Right lobe of liver (tissue), 6 donors: Measurements from ENCODE around the gene LITAF. TPM values are rescaled to one million over a fixed set of nuclear protein-coding genes. Genes with fewer than 3 reads are reported as not detected.
A peak's percentile ranks its signal among the peaks of the same experiment; 100 is the strongest.

Experiments
- ATAC-seq, 4 donors: fragments of 200-7000 bp; cut with Tn5 transposase; one replicate each; pipeline ENCODE4 v1.9.1; 2020; ENCODE audit warnings: mild to moderate bottlenecking in 4 of 4, moderate library complexity in 4 of 4
- DNase-seq, 3 donors: peaks; one replicate each; pipeline ENCODE4 v3.0.0-alpha.2; 2020
- H3K27ac ChIP-seq, 3 donors: fragments of 200-600 bp; one replicate each; pipeline ENCODE4 v1.8.0; 2022
- H3K27me3 ChIP-seq, 2 donors: fragments of 200-600 bp; one replicate each; pipeline ENCODE4 v1.8.0; 2022
- H3K36me3 ChIP-seq, 4 donors: fragments of 200-600 bp; sonication (generic) in 1 of 4; one replicate each; pipeline versions ENCODE4 v1.5.1 to v1.8.0; 2017 to 2022; ENCODE audit warnings: control low read depth in 1 of 4
- H3K4me1 ChIP-seq, 4 donors: fragments of 200-600 bp; sonication (generic) in 1 of 4; one replicate each; pipeline versions ENCODE4 v1.5.1 to v1.8.0; 2017 to 2022; ENCODE audit warnings: control low read depth in 1 of 4
- H3K4me3 ChIP-seq, 3 donors: fragments of 200-600 bp; one replicate each; pipeline ENCODE4 v1.8.0; 2022
- H3K9me3 ChIP-seq, 4 donors: fragments of 200-600 bp; sonication (generic) in 1 of 4; one replicate each; pipeline versions ENCODE4 v1.5.1 to v1.8.0; 2017 to 2022; ENCODE audit warnings: control low read depth in 1 of 4
- POLR2A ChIP-seq: fragments of 450-650 bp; IDR thresholded peaks from one replicate; pipeline ENCODE4 v1.6.1; 2017; ENCODE audit warnings: antibody characterized with exemption, mild to moderate bottlenecking
- WGBS: methylation state at CpG from one replicate; pipeline ENCODE4 v1.1.6; 2018; ENCODE audit warnings: low coverage, low lambda C conversion rate; ENCODE audit not compliant: insufficient coverage; ENCODE audit errors: missing lambda C conversion rate; 5-methylcytosine and 5-hydroxymethylcytosine counted together
- intact Hi-C, 2 donors: fragments of 100-400 bp; cut with DNase I; formaldehyde crosslinking; loops; one replicate each; pipeline versions ENCODE4 v1.11.2 to v1.14.1; 2022
- total RNA-seq, 6 experiments: library from RNA; depleted of rRNA in 2 of 6; stranded (reverse); fragments of >200 nt in 2 of 6; fragmentation: NEBNext Ultra II Directional in 3 of 6; extraction: Animal tissue kit (Norgen Biotek cat#: 25700) in 3 of 6; gene quantifications; one replicate each; pipeline versions ENCODE4 v1.1.0 to v1.2.4, GENCODE V29; 2016 to 2023
- TF ChIP-seq, protein P1 (sequence below), 4 donors: fragments of 200-600 bp in 3 of 4; fragments of 450-650 bp in 1 of 4; IDR thresholded peaks; one replicate each; pipeline versions ENCODE4 v1.5.1 to v1.8.0; 2016 to 2022; ENCODE audit warnings: antibody characterized with exemption in 4 of 4, mild to moderate bottlenecking in 2 of 4
- donor health status: DM: no; HTN: yes; CAD: no.
- donor health status: DM: no; HTN: no; CAD: no.
- donor health status: DM: no; HTN: no; CAD: no.
- donor health status: DM: no; HTN: yes; CAD: no.
- donor health status: DM: no; HTN: yes; CAD: no.

Gene LITAF
- total RNA-seq, 6 experiments from 2014 or later: 43.7 to 148 (median 59.1) TPM

DNA sequence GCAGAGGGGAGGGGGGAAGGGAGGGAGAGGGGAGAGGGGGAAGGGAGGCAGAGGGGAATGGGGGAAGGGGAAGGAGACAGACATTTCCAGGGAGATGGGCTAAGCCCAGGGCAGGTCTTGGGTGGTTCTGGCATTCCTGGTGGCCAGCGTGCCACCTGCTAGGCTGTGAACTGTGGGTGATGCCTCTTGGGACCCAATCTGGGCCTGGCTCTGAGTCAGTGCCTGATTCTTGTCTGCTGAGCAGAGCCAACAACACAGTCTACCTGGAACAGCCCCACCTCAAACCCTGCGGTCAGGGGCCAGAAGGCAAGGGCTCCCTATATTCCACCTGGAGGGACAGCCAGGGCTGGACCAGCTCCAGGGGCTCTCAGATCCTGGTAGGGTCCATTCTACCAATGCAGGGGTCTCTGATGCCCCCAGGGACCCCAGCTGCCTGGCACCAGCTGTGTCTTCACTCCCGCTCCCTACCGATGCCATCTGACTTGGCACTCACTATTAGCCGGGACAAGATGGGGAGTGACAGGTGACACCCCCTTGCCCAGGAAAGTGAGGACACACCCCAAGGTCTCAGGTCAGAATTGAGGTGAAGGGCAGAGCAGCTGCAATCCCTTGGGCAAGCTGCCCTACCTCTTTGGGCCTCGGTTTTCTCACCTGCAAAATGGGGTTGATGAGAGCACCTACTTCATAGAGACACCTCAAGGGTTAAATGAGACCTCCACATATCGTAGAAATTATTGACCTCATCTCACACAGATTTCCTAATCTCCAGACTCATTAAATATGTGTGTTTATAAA, 87.2 kb downstream of the LITAF start:
- Histone ChIP-seq H3K4me1 (peaks cover 0 to 24% (median 13%) of the 10 kb centered on the region in 4 donors), H3K27ac (no peak overlapping the region), H3K36me3 (no peaks in the 10 kb centered on the region), H3K27me3 (no peaks in the 10 kb centered on the region), H3K4me3 (no peak overlapping the region), H3K9me3 (no peaks in the 10 kb centered on the region)
- intact Hi-C loops: no loop called here
- 69% methylated on average over 3 of the region's 7 CpGs for WGBS
- DNase-seq (no peak), ATAC-seq (no peak)
- TF ChIP-seq, protein P1, sequence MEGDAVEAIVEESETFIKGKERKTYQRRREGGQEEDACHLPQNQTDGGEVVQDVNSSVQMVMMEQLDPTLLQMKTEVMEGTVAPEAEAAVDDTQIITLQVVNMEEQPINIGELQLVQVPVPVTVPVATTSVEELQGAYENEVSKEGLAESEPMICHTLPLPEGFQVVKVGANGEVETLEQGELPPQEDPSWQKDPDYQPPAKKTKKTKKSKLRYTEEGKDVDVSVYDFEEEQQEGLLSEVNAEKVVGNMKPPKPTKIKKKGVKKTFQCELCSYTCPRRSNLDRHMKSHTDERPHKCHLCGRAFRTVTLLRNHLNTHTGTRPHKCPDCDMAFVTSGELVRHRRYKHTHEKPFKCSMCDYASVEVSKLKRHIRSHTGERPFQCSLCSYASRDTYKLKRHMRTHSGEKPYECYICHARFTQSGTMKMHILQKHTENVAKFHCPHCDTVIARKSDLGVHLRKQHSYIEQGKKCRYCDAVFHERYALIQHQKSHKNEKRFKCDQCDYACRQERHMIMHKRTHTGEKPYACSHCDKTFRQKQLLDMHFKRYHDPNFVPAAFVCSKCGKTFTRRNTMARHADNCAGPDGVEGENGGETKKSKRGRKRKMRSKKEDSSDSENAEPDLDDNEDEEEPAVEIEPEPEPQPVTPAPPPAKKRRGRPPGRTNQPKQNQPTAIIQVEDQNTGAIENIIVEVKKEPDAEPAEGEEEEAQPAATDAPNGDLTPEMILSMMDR (IDR thresholded peaks at IDR 0.05): no peak
- no peak for TF ChIP-seq POLR2A

DNA sequence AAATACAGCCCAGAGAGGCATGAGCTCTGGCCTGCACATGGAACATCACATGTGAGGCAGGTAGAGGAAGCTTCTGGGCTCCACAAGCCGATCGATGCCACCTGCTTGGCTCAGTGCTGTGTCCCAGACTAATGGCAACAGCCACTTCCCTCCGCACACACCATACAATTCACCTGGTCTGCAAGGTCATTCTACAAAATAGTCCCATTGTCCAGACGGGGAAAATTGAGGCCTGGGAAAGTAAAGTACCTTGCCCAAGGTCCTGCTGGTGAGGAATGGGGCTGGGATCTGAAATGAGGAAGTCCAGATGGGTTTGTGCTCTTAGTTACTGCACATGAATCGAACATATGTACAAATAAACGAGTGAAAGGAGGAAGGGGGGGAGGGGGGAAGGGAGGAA, 88.0 kb downstream of the LITAF start:
- no peaks in the 10 kb centered on the region for H3K9me3 ChIP-seq
- intact Hi-C loops: no loop called here
- DNase-seq (no peak), ATAC-seq (no peak)
- WGBS: 30% methylated on average over 3 of the region's 6 CpGs
- H3K4me3 ChIP-seq: no peak overlapping the region
- no peak overlapping the region for H3K27ac ChIP-seq
- H3K4me1 ChIP-seq: peaks cover 0 to 24% (median 13%) of the 10 kb centered on the region in 4 donors
- H3K27me3 ChIP-seq: no peaks in the 10 kb centered on the region
- TF ChIP-seq, protein P1 (IDR thresholded peaks at IDR 0.05): no peak
- no peak for TF ChIP-seq POLR2A
- H3K36me3 ChIP-seq: no peaks in the 10 kb centered on the region

DNA sequence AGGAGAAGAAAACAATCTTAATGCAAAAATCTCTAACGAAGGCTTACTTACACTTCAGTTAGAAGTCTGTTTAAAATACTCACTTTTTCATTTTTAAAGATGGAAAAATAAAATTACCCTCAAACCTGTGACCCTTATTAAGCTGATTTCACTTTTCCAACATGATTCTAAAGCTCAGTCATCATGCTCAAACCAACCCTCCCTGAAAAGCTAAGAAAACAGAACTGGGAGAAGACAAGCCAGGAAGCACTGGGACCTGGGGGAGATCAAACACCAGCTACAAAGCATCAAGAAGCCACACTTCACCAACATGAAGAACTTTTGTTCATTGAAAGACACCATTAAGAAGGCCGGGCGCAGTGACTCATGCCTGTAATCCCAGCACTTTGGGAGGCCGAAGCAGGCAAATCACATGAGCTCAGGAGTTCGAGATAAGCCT, 88.8 kb downstream of the LITAF start:
- Histone ChIP-seq H3K9me3 (no peaks in the 10 kb centered on the region), H3K4me1 (peaks cover 0 to 24% (median 13%) of the 10 kb centered on the region in 4 donors), H3K36me3 (no peaks in the 10 kb centered on the region), H3K27ac (peak overlapping the region; percentile 9 to 71 (median 65)), H3K4me3 (no peak overlapping the region), H3K27me3 (no peaks in the 10 kb centered on the region)
- TF ChIP-seq POLR2A: peak; percentile 1
- TF ChIP-seq, protein P1 (IDR thresholded peaks at IDR 0.05): no peak
- 51% methylated on average over 5 of the region's 5 CpGs for WGBS
- DNase-seq: no peak
- ATAC-seq: no peak
- intact Hi-C loops: no loop called here

Other genes with a start within 250 kb of the LITAF start
- 1 to 10 TPM in 3 of 6 experiments, under 1 TPM in 3; 0.37 to 2.9 (median 1.0) TPM for gene RMI2, start 241.5 kb downstream of the LITAF start, total RNA-seq
- 1 to 10 TPM; 3.5 to 7.9 (median 5.6) TPM for gene SNN, start 81.5 kb upstream of the LITAF start, total RNA-seq
- 10 to 100 TPM; 43.2 to 63.3 (median 54.0) TPM for gene TXNDC11, start 155.9 kb upstream of the LITAF start, total RNA-seq
- 10 to 100 TPM; 22.8 to 34.0 (median 26.9) TPM for gene ZC3H7A, start 210.3 kb upstream of the LITAF start, total RNA-seq